Measurements from ENCODE around the gene SLC10A3. TPM values are rescaled to one million over a fixed set of nuclear protein-coding genes. Genes with fewer than 3 reads are reported as not detected.

Gene SLC10A3
- total RNA-seq (2021; fragmentation: NEBNext Ultra II Directional; extraction: Animal tissue kit (Norgen Biotek cat#: 25700)): 6.8 and 8.2 TPM in 2 replicates
- polyA plus RNA-seq (2011; rRNA removed): 9.5 and 11.0 TPM in 2 replicates
- 6.9 TPM for polyA plus RNA-seq (2011; cell fraction: cytosol; rRNA removed)
- polyA plus RNA-seq (2011; cell fraction: nucleus; rRNA removed): 8.0 TPM
- polyA plus RNA-seq (2012, experiment 1 of 2): 6.8 to 8.8 TPM (median 7.8 TPM) in 4 replicates
- polyA plus RNA-seq (2012, experiment 2 of 2): 9.5 TPM
- polyA plus RNA-seq (2013, experiment 1 of 2): 8.9 TPM
- 9.2 TPM for polyA plus RNA-seq (2013, experiment 2 of 2)
- 3.2 and 3.8 TPM in 2 replicates for polyA minus RNA-seq (2011; rRNA and poly(A)+ RNA removed)
- 5.9 TPM for polyA minus RNA-seq (2011; cell fraction: cytosol; rRNA and poly(A)+ RNA removed)
- 4.7 TPM for polyA minus RNA-seq (2011; cell fraction: nucleus; rRNA and poly(A)+ RNA removed)
- long read RNA-seq, experiment 1, partial matches to known transcripts: 1 of 2 reads
- long read RNA-seq, experiment 1, other reads (novel, unspliced or antisense): 0 of 2 reads
- long read RNA-seq, experiment 2, partial matches to known transcripts: 2 of 2 reads
- long read RNA-seq, experiment 2, other reads (novel, unspliced or antisense): 0 of 2 reads

- H3K79me1 ChIP-seq (ENCODE audit: low read depth, low read length): no peaks in the 10 kb centered on the region
- 0% methylated on average over 9 of the region's 71 CpGs; no CpG with 5 or more reads in 1 of the 2 experiments for WGBS, 2 experiments (ENCODE audit: extremely low coverage in 1 of 2, insufficient coverage in 1 of 2, insufficient read length in 1 of 2, insufficient replicate concordance in 2 of 2, low coverage in 1 of 2, low lambda C conversion rate in 2 of 2, missing lambda C conversion rate in 1 of 2)
- no peak within 1 kb of the TSS for H2BK15ac ChIP-seq (ENCODE audit: low read length)
- ChIA-PET CTCF (ENCODE audit: partially characterized antibody) (interaction anchor here (1.4 to 2.7 kb wide), 5 partner anchors 15 to 117 kb away, joined by 3 to 14 read pairs (median 4); no protein-coding TSS in a partner anchor), POLR2A (ENCODE audit: partially characterized antibody) (interaction anchor here (0.6 to 1.6 kb wide), 10 partner anchors 9 to 460 kb away, joined by 3 to 7 read pairs (median 4); partner anchors contain the start of genes DNASE1L1 and IKBKG)
- H2BK12ac ChIP-seq (ENCODE audit: low read depth, low read length): no peak within 1 kb of the TSS
- H3K56ac ChIP-seq (replicated peaks; ENCODE audit: insufficient read length, low read depth, low read length): peak within 1 kb of the TSS; percentile 30
- peak; percentile 71 for FAIRE-seq
- H2BK20ac ChIP-seq (ENCODE audit: low read length): no peak within 1 kb of the TSS
- no peak within 1 kb of the TSS for H4K91ac ChIP-seq (replicated peaks; ENCODE audit: insufficient read length, low read length)
- peak within 1 kb of the TSS in 3 of 4 experiments; percentile 35 to 50 (median 48); a peak in 5 of 7 replicates for H3K9ac ChIP-seq (replicated peaks in 1 of 4; ENCODE audit: extremely low read depth in 1 of 4, low read depth in 3 of 4, low read length in 3 of 4)
- H2AFZ ChIP-seq (ENCODE audit: low read length): 0 out of 2 replicates have a peak within 1 kb of the TSS, but pooled peaks have one; percentile 70
- H2BK5ac ChIP-seq (ENCODE audit: low read depth, low read length): no peak within 1 kb of the TSS; the same call in 1 of the 2 replicates
- H4K20me1 ChIP-seq (replicated peaks in 1 of 2; ENCODE audit: control insufficient read depth in 1 of 2, insufficient read depth in 2 of 2, low read length in 2 of 2): peaks cover 0 to 1% of the 10 kb centered on the region in 2 experiments
- H3K23ac ChIP-seq (ENCODE audit: insufficient read length): no peak within 1 kb of the TSS
- no peak within 1 kb of the TSS for H3K14ac ChIP-seq (ENCODE audit: insufficient read length)
- H3K23me2 ChIP-seq (ENCODE audit: low read depth, low read length): no peaks in the 10 kb centered on the region; the same call in 1 of the 2 replicates
- H3K27ac ChIP-seq (ENCODE audit: low read depth, low read length): peak within 1 kb of the TSS; percentile 42; the same call in 1 of the 2 replicates
- peak; percentile 78 to 85 for DNase-seq (ENCODE audit: low read depth in 1 of 2, low spot score in 2 of 2)
- H3K27me3 ChIP-seq (replicated peaks in 1 of 4; ENCODE audit: control insufficient read depth in 3 of 4, extremely low read depth in 1 of 4, insufficient read depth in 3 of 4, low read length in 3 of 4): no peaks in the 10 kb centered on the region; a peak in 1 of 7 replicates
- peak within 1 kb of the TSS; percentile 69 to 72 for H3K4me2 ChIP-seq (ENCODE audit: insufficient read depth in 1 of 2, low read depth in 2 of 2, low read length in 2 of 2)
- H3K9me3 ChIP-seq (ENCODE audit: insufficient read depth in 2 of 2, low read depth in 1 of 2, low read length in 1 of 2): no peaks in the 10 kb centered on the region
- H2BK120ac ChIP-seq (replicated peaks; ENCODE audit: low read depth, low read length): no peak within 1 kb of the TSS
- no peaks in the 10 kb centered on the region for H3K79me2 ChIP-seq (ENCODE audit: control insufficient read depth in 1 of 2, insufficient read depth in 2 of 2, low read length in 2 of 2)
- H2AK5ac ChIP-seq (ENCODE audit: low read depth, low read length): no peak within 1 kb of the TSS
- peaks cover 0 to 9% (median 3%) of the 10 kb centered on the region in 4 experiments; a peak in 4 of 7 replicates for H3K4me1 ChIP-seq (replicated peaks in 1 of 4; ENCODE audit: control insufficient read depth in 3 of 4, insufficient read depth in 4 of 4, low read length in 3 of 4)
- no peak within 1 kb of the TSS; the same call in 1 of the 2 replicates for H4K8ac ChIP-seq (ENCODE audit: extremely low read depth, insufficient read depth, low read length)
- H3K4me3 ChIP-seq (ENCODE audit: extremely low read depth in 1 of 4, insufficient read depth in 2 of 4, low read depth in 3 of 4, low read length in 4 of 4): peak within 1 kb of the TSS; percentile 40 to 66 (median 49)
- H3K4ac ChIP-seq (replicated peaks; ENCODE audit: insufficient read length, low read depth, low read length): no peak within 1 kb of the TSS
- H4K5ac ChIP-seq (ENCODE audit: insufficient read length, low read depth, low read length): no peak within 1 kb of the TSS
- H3K36me3 ChIP-seq (ENCODE audit: control insufficient read depth in 2 of 4, insufficient read depth in 4 of 4, low read length in 3 of 4): no peaks in the 10 kb centered on the region; a peak in 1 of 8 replicates
- H3K18ac ChIP-seq (ENCODE audit: extremely low read depth, low read length): no peak within 1 kb of the TSS
- TF ChIP-seq POLR2A (IDR thresholded peaks at IDR 0.05; ENCODE audit: control extremely low read depth in 1 of 2, low read depth in 2 of 2, low read length in 2 of 2) (peak in 1 of 2 experiments; percentile 54; a peak in 2 of 3 replicates), PHF8 (conservative IDR thresholded peaks at IDR 0.05; ENCODE audit: low read depth, low read length) (peak; percentile 52; the same call in 1 of the 2 replicates), CREB1 (IDR thresholded peaks at IDR 0.05) (peak; percentile 91), ATF2 (IDR thresholded peaks at IDR 0.05; ENCODE audit: low read length) (no peak), TBP (IDR thresholded peaks at IDR 0.05; ENCODE audit: low read depth, low read length) (peak; percentile 58), TAF7 (optimal IDR thresholded peaks at IDR 0.05; ENCODE audit: borderline replicate concordance, low read depth, low read length) (peak; percentile 45), CHD2 (IDR thresholded peaks at IDR 0.05; ENCODE audit: low read length) (no peak)
These were observed at the start of gene SLC10A3 for GRCh38 chrX:154490414-154491083. TSS of gene SLC10A3 (minus strand) at chrX:154490629. CDS start at chrX:154488940, 1,689 bp downstream.

All from H1 (cell line).